PC-3 (cell line): Measurements from ENCODE around the gene TBC1D21. TPM values are rescaled to one million over a fixed set of nuclear protein-coding genes. Genes with fewer than 3 reads are reported as not detected.
"Not testable (repeated sequence)": the region's sequence is repeated elsewhere in the genome, so short reads cannot be mapped to it uniquely, and the experiment has no call there.

Source experiments
- ATAC-seq: fragments of 200-7000 bp; cut with Tn5 transposase; 2 replicates; pipeline ENCODE4 v1.9.1; 2020; ENCODE audit warnings: mild to moderate bottlenecking, moderate library complexity
- BruUV-seq: library from RNA; stranded (reverse); fragments of 400-500 nt; replicated peaks from 2 replicates; lab custom pipeline; 2021; lab: Mats Ljungman, UMichigan
- CTCF ChIA-PET: fragments of 300-600 bp; sonication (Branson Sonifier 250); formaldehyde crosslinking; loops from one replicate; lab custom pipeline; 2022; ENCODE audit warnings: antibody characterized with exemption; lab: Charles Lee
- POLR2A ChIA-PET: fragments of 300-600 bp; sonication (Branson Sonifier 250); formaldehyde crosslinking; loops from one replicate; lab custom pipeline; 2022; ENCODE audit warnings: antibody characterized with exemption; ENCODE audit not compliant: unreplicated experiment; lab: Charles Lee
- DNase-seq: peaks from one replicate; pipeline ENCODE4 v3.0.0-alpha.2; 2015
- H2AFZ ChIP-seq: fragments of 300-600 bp; sonication (generic); 2 replicates; pipeline ENCODE4 v1.6.0; 2016; ENCODE audit warnings: antibody characterized with exemption, low read length
- H3F3A ChIP-seq: fragments of 300-600 bp; sonication (generic); one replicate; pipeline ENCODE4 v1.6.0; 2017; ENCODE audit warnings: antibody characterized with exemption, low read length, control low read depth, mild to moderate bottlenecking; ENCODE audit not compliant: unreplicated experiment
- H3K27ac ChIP-seq: fragments of 300-600 bp; sonication (generic); 2 replicates; pipeline ENCODE4 v1.5.1; 2016; ENCODE audit warnings: mild to moderate bottlenecking, low read length
- H3K27me3 ChIP-seq: fragments of 300-600 bp; sonication (generic); 2 replicates; pipeline ENCODE4 v1.6.1; 2016; ENCODE audit warnings: low read length, mixed read lengths
- H3K36me3 ChIP-seq: fragments of 300-600 bp; sonication (generic); 2 replicates; pipeline ENCODE4 v1.6.1; 2016; ENCODE audit warnings: low read depth, mixed run types, low read length, mixed read lengths
- H3K4me1 ChIP-seq: fragments of 300-600 bp; sonication (generic); 2 replicates; pipeline ENCODE4 v1.5.1; 2016; ENCODE audit warnings: low read length; ENCODE audit not compliant: insufficient read depth
- H3K4me2 ChIP-seq: fragments of 300-600 bp; sonication (generic); 2 replicates; pipeline ENCODE4 v1.6.0; 2016; ENCODE audit warnings: low read length
- H3K4me3 ChIP-seq: fragments of 300-600 bp; sonication (generic); 2 replicates; pipeline ENCODE4 v1.5.1; 2016; ENCODE audit warnings: mild to moderate bottlenecking, low read length, mixed read lengths
- H3K79me2 ChIP-seq: fragments of 300-600 bp; sonication (generic); 2 replicates; pipeline ENCODE4 v1.6.1; 2017; ENCODE audit warnings: low read length, mixed read lengths
- H3K9ac ChIP-seq: fragments of 300-600 bp; sonication (generic); 2 replicates; pipeline ENCODE4 v1.6.0; 2016; ENCODE audit warnings: mild to moderate bottlenecking, low read length
- H3K9me2 ChIP-seq: fragments of 300-600 bp; sonication (generic); replicated peaks from 2 replicates; pipeline ENCODE4 v1.6.1; 2016; ENCODE audit warnings: mixed run types, low read length, mixed read lengths
- H3K9me3 ChIP-seq: fragments of 300-600 bp; sonication (generic); 2 replicates; pipeline ENCODE4 v1.6.1; 2016; ENCODE audit warnings: low read length, mixed read lengths
- H4K20me1 ChIP-seq: fragments of 300-600 bp; sonication (generic); 2 replicates; pipeline ENCODE4 v1.6.1; 2016; ENCODE audit warnings: low read length, mixed read lengths
- EZH2 ChIP-seq: fragments of 300-600 bp; sonication (generic); IDR thresholded peaks from one replicate; pipeline ENCODE4 v1.6.1; 2017; ENCODE audit warnings: antibody characterized with exemption, mild to moderate bottlenecking, low read length; ENCODE audit not compliant: unreplicated experiment
- EZH2phosphoT487 ChIP-seq: fragments of 300-600 bp; sonication (generic); IDR thresholded peaks from 2 replicates; pipeline ENCODE4 v1.6.1; 2018; ENCODE audit warnings: mild to moderate bottlenecking, antibody characterized with exemption, low read length, borderline replicate concordance
- intact Hi-C: fragments of 100-400 bp; cut with micrococcal nuclease; formaldehyde crosslinking; loops from 2 replicates; pipeline ENCODE4 v1.9.0; 2023
- total RNA-seq: library from RNA; depleted of rRNA; stranded (reverse); fragments of >200 nt; gene quantifications from 2 replicates; pipeline ENCODE4 v1.2.3, GENCODE V29; 2014; rRNA removed
- TF ChIP-seq, protein P1 (sequence below): fragments of 300-600 bp; sonication (generic); conservative IDR thresholded peaks from 2 replicates; pipeline ENCODE4 v1.5.1; 2017; ENCODE audit warnings: antibody characterized with exemption, low read depth, mild to moderate bottlenecking, low read length

TBC1D21 gene
- total RNA-seq, 1 experiment from 2014 or later = not detected

- H4K20me1 ChIP-seq = no peaks in the 10 kb centered on the region
- POLR2A ChIA-PET = no interaction called here
- DNase-seq (no peak), ATAC-seq (no peak)
- H2AFZ ChIP-seq = no peak overlapping the region
- H3K4me3 ChIP-seq = peak overlapping the region; percentile 51; the same call in 1 of the 2 replicates
- H3K9me3 ChIP-seq = no peaks in the 10 kb centered on the region
- peaks cover 4% of the 10 kb centered on the region; the same call in 1 of the 2 replicates for H3K36me3 ChIP-seq
- CTCF ChIA-PET = no interaction called here
- BruUV-seq = no TSS peak
- H3F3A ChIP-seq = peaks cover 12% of the 10 kb centered on the region
- H3K27ac ChIP-seq = no peak overlapping the region
- H3K4me1 ChIP-seq = peaks cover 90% of the 10 kb centered on the region
- H3K79me2 ChIP-seq = peaks cover 79% of the 10 kb centered on the region
- intact Hi-C loops = no loop called here
- TF ChIP-seq, protein P1, sequence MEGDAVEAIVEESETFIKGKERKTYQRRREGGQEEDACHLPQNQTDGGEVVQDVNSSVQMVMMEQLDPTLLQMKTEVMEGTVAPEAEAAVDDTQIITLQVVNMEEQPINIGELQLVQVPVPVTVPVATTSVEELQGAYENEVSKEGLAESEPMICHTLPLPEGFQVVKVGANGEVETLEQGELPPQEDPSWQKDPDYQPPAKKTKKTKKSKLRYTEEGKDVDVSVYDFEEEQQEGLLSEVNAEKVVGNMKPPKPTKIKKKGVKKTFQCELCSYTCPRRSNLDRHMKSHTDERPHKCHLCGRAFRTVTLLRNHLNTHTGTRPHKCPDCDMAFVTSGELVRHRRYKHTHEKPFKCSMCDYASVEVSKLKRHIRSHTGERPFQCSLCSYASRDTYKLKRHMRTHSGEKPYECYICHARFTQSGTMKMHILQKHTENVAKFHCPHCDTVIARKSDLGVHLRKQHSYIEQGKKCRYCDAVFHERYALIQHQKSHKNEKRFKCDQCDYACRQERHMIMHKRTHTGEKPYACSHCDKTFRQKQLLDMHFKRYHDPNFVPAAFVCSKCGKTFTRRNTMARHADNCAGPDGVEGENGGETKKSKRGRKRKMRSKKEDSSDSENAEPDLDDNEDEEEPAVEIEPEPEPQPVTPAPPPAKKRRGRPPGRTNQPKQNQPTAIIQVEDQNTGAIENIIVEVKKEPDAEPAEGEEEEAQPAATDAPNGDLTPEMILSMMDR = no peak
- no peaks in the 10 kb centered on the region for H3K9me2 ChIP-seq
- no peaks in the 10 kb centered on the region for H3K27me3 ChIP-seq
- H3K4me2 ChIP-seq = peak overlapping the region; percentile 68
- no peak overlapping the region for H3K9ac ChIP-seq
Measured at GRCh38 chr15:73937296-73937695, 63.9 kb downstream of the TBC1D21 start.

DNA sequence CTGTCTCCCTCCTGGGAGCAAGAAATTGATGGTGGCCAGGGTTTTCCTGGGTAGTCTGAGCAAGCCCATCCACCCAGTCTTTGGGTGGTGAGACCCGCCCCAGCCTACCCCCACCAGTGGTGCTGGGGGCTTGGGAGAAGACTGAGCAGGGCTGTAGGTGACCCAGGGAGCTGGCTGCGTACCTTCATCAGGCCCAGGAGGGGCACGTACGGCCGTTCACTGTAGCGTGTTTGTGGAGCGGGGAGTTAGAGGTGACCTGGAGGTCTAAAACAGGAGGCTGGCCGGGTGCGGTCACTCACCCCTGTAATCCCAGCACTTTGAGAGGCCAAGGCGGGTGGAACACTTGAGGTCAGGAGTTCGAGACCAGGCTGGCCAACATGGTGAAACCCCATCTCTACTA lies 64.4 kb downstream of the TBC1D21 start:
- ChIA-PET CTCF (no interaction called here), POLR2A (no interaction called here)
- Histone ChIP-seq H3K27me3 (no peaks in the 10 kb centered on the region), H3K9me3 (no peaks in the 10 kb centered on the region), H3K27ac (no peak overlapping the region), H4K20me1 (no peaks in the 10 kb centered on the region), H3K4me2 (peak overlapping the region; percentile 68), H2AFZ (no peak overlapping the region), H3K4me1 (peaks cover 90% of the 10 kb centered on the region), H3K4me3 (0 out of 2 replicates have a peak overlapping the region, but pooled peaks have one; percentile 5), H3K9ac (no peak overlapping the region), H3K36me3 (peaks cover 4% of the 10 kb centered on the region; the same call in 1 of the 2 replicates), H3K9me2 (no peaks in the 10 kb centered on the region), H3F3A (peaks cover 12% of the 10 kb centered on the region), H3K79me2 (peaks cover 79% of the 10 kb centered on the region)
- DNase-seq = no peak
- ATAC-seq = no peak
- BruUV-seq = no TSS peak
- intact Hi-C loops = no loop called here
- no peak for TF ChIP-seq EZH2
- TF ChIP-seq, protein P1 = no peak
- TF ChIP-seq EZH2phosphoT487 = no peak

DNA sequence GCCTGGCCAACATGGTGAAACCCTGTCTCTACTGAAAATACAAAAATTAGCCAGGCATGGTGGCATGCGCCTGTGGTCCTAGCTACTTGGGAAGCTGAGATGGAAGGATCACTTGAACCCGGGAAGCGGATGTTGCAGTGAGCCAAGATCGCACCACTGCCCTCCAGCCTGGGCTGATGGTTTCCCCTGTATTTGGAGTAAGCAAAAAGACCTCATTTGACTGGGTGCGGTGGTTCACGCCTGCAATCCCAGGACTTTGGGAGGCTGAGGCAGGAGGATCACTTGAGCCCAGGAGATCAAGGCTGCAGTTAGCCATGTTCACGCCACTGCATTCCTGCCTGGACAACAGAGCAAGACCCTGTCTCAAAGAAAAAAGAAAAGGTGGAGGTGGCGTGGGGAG lies 65.2 kb downstream of the TBC1D21 start:
- H3K9me2 ChIP-seq, H2AFZ ChIP-seq, POLR2A ChIA-PET, intact Hi-C loops, H3K36me3 ChIP-seq, H4K20me1 ChIP-seq, BruUV-seq, DNase-seq, H3K27me3 ChIP-seq, CTCF ChIA-PET, H3K9me3 ChIP-seq, H3K4me3 ChIP-seq, ATAC-seq, H3K9ac ChIP-seq, H3K27ac ChIP-seq: not testable (repeated sequence)
- H3K79me2 ChIP-seq = peaks cover 79% of the 10 kb centered on the region
- peak overlapping the region; percentile 66; the same call in 1 of the 2 replicates for H3K4me2 ChIP-seq
- peaks cover 90% of the 10 kb centered on the region for H3K4me1 ChIP-seq
- H3F3A ChIP-seq = peaks cover 12% of the 10 kb centered on the region

Other genes with a start within 250 kb of the TBC1D21 start
- gene NPTN, start 240.2 kb upstream of the TBC1D21 start, total RNA-seq = 115 and 164 TPM in 2 replicates
- gene CD276, start 189.2 kb upstream of the TBC1D21 start, total RNA-seq = 85.3 and 85.6 TPM in 2 replicates
- not detected in 2 replicates for gene INSYN1, start 120.2 kb upstream of the TBC1D21 start, total RNA-seq
- 224 and 249 TPM in 2 replicates for gene LOXL1, start 52.9 kb downstream of the TBC1D21 start, total RNA-seq
- 10.1 and 12.0 TPM in 2 replicates for gene STOML1, start 118.7 kb downstream of the TBC1D21 start, total RNA-seq
- gene PML, start 121.2 kb downstream of the TBC1D21 start, total RNA-seq = 18.7 and 41.0 TPM in 2 replicates
- gene GOLGA6A, start 209.0 kb downstream of the TBC1D21 start, total RNA-seq = not detected in 2 replicates